Neural crest cell (in vitro differentiated cells): Measurements from ENCODE around the gene VEZF1. TPM values are rescaled to one million over a fixed set of nuclear protein-coding genes. Genes with fewer than 3 reads are reported as not detected.
A peak's percentile ranks its signal among the peaks of the same experiment; 100 is the strongest.

Source experiments
- DNase-seq: peaks from one replicate; pipeline ENCODE4 v3.0.0; 2021; ENCODE audit warnings: low read depth, mixed read lengths, low spot score
- H3K27ac Mint-ChIP-seq: one replicate; pipeline ENCODE4 v1.8.0; 2021; ENCODE audit warnings: mild to moderate bottlenecking, mixed read lengths; ENCODE audit not compliant: unreplicated experiment
- H3K27me3 Mint-ChIP-seq: 2 replicates; pipeline ENCODE4 v1.8.0; 2021; ENCODE audit warnings: low read depth, mild to moderate bottlenecking, mixed read lengths
- H3K36me3 Mint-ChIP-seq: 2 replicates; pipeline ENCODE4 v1.8.0; 2021; ENCODE audit warnings: low read depth, mild to moderate bottlenecking, mixed read lengths
- H3K4me1 Mint-ChIP-seq: 2 replicates; pipeline ENCODE4 v1.8.0; 2021; ENCODE audit warnings: mixed read lengths
- H3K4me3 Mint-ChIP-seq: one replicate; pipeline ENCODE4 v1.8.0; 2021; ENCODE audit warnings: mild to moderate bottlenecking, mixed read lengths
- H3K9me3 Mint-ChIP-seq: 2 replicates; pipeline ENCODE4 v1.8.0; 2021; ENCODE audit warnings: mixed read lengths
- total RNA-seq: library from RNA; stranded (reverse); gene quantifications from 2 replicates; pipeline ENCODE4 v1.2.1, GENCODE V29; 2021
- TF ChIP-seq, protein P1 (sequence below): fragments of 200-600 bp; sonication (generic); conservative IDR thresholded peaks from 2 replicates; pipeline ENCODE4 v1.5.0; 2021; ENCODE audit warnings: antibody characterized with exemption, mild to moderate bottlenecking

Gene VEZF1
- total RNA-seq, 1 donor from 2014 or later: 139 TPM

DNA sequence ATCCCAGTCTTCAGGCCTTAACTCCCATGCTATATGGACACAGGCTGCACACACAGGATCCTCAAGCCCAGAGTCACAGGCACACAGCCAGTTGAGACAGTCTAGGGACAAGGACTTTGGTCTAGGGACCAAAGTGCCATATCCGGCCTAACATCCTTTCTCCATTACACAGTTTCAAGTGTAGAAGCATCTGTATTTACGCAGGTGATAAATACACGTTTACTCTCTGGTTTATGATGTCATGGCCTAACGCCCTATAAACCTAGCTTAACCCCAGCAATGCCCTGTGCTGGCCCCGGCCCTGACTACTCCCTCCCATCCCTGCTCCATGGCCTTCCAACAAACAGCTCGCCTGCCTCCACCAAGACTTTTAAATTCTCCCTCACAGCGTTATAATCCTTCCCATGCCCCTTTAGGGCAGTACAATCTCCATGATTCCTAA lies 50.0 kb downstream of the VEZF1 start:
- Mint-ChIP-seq H3K4me1 (peaks cover 74% of the 10 kb centered on the region), H3K4me3 (peak overlapping the region; percentile 73), H3K27ac (peak overlapping the region; percentile 96), H3K9me3 (no peaks in the 10 kb centered on the region), H3K27me3 (peaks cover 4% of the 10 kb centered on the region), H3K36me3 (peaks cover 3% of the 10 kb centered on the region)
- TF ChIP-seq, protein P1, sequence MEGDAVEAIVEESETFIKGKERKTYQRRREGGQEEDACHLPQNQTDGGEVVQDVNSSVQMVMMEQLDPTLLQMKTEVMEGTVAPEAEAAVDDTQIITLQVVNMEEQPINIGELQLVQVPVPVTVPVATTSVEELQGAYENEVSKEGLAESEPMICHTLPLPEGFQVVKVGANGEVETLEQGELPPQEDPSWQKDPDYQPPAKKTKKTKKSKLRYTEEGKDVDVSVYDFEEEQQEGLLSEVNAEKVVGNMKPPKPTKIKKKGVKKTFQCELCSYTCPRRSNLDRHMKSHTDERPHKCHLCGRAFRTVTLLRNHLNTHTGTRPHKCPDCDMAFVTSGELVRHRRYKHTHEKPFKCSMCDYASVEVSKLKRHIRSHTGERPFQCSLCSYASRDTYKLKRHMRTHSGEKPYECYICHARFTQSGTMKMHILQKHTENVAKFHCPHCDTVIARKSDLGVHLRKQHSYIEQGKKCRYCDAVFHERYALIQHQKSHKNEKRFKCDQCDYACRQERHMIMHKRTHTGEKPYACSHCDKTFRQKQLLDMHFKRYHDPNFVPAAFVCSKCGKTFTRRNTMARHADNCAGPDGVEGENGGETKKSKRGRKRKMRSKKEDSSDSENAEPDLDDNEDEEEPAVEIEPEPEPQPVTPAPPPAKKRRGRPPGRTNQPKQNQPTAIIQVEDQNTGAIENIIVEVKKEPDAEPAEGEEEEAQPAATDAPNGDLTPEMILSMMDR: no peak
- DNase-seq: no peak

DNA sequence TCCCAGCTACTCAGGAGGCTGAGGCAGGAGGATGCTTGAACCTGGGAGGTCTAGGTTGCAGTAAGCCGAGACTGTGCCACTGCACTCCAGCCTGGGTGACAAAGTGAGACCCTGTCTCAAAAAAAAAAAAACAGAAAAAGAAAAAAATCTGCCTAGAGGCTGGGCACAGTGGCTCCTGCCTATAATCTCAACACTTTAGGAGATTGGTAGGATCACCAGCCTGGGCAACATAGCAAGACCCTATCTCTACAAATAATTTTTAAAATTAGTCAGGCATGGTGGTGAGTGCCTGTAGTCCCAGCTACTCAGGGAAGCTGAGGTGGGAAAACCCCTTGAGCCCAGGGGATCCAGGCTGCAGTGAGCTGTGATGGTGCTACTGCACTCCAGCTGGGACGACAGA lies 50.6 kb downstream of the VEZF1 start:
- TF ChIP-seq, protein P1: no peak
- Mint-ChIP-seq H3K27me3 (peaks cover 4% of the 10 kb centered on the region), H3K4me3 (no peak overlapping the region), H3K4me1 (peaks cover 75% of the 10 kb centered on the region), H3K9me3 (no peaks in the 10 kb centered on the region), H3K36me3 (peaks cover 3% of the 10 kb centered on the region), H3K27ac (no peak overlapping the region)
- no peak for DNase-seq

DNA sequence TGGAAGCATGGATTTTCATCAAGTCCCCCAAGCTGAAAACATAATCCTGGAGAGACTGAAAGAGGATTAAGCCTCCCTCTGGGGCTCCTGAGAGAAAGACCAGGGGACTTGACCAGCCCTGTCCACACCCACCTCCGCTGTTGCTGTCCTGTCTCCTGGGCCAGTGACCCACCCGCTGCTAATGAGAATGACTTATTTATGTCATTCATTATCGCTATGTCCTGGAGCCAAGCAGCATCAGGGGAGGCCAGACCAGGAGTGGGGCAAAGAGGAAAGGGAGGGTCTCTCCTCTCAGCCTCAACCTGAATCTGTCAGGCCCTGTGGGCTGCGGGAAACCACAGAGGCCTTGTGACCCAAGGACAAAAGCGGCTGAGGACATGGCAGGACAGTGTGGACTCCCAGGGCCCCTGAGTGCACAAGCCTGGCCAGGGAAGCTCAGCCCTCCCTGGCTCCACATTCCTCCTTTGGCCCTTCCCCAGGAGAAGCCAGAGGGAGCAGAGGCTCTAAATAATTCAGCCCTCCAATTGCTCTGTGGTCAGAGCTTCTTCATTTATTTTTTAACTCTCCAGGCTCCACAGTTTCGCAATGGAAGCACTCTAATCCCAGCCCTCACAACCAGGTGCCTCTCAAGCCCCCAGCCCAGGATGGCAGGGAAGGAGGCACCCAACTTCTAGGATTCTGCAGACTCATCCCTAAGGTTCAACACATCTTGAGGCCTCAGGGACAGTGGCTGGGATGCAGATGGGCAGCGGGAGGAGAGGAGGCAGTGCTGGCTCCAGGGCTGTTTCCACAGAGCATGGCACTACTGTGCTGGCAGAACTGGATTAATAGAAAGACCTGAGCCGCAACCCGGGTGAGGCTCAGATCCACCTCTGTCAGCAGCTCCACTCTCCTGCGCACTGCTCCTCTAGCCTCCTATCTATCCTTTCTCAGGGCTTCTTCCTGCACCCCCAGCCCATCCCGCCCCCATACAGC lies 51.9 kb downstream of the VEZF1 start:
- DNase-seq: peak; percentile 61
- H3K27me3 Mint-ChIP-seq: peaks cover 4% of the 10 kb centered on the region
- H3K4me3 Mint-ChIP-seq: peak overlapping the region; percentile 87
- H3K36me3 Mint-ChIP-seq: peaks cover 3% of the 10 kb centered on the region
- H3K27ac Mint-ChIP-seq: peak overlapping the region; percentile 99
- H3K9me3 Mint-ChIP-seq: no peaks in the 10 kb centered on the region
- TF ChIP-seq, protein P1: no peak
- peaks cover 73% of the 10 kb centered on the region for H3K4me1 Mint-ChIP-seq

DNA sequence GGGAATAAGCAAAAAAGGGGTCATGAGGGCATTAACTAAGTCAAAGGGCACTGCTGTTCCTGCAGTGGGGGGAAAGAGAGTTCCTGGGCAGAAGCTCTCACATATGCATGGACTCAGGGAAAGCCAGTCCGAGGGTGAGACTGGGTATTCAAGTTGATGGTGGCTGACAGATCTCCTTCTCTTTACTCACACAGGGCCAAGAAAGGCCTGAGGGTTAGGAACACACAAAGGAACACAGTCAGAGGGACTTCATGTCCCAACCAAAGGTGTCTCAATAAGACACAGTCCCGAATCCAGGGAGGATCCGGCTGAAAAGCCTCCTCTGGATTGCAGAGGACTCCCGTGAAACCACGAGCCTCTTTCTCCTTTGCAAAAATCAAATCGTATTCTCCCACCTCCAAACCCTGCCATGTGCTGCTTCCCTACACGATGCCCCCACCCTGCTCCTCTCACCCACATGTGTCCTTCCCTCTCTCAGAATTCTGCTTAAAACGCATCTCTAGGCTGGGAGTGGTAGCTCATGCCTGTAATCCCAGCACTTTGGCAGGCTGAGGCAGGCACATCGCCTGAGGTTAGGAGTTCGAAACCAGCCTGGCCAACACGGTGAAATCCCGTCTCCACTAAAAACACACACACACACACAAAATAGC lies 56.4 kb downstream of the VEZF1 start:
- H3K36me3 Mint-ChIP-seq: no peaks in the 10 kb centered on the region
- H3K27me3 Mint-ChIP-seq: peaks cover 4% of the 10 kb centered on the region
- DNase-seq: no peak
- peak overlapping the region; percentile 98 for H3K27ac Mint-ChIP-seq
- H3K4me1 Mint-ChIP-seq: peaks cover 89% of the 10 kb centered on the region
- peak overlapping the region; percentile 65 for H3K4me3 Mint-ChIP-seq
- TF ChIP-seq, protein P1: no peak
- no peaks in the 10 kb centered on the region for H3K9me3 Mint-ChIP-seq

DNA sequence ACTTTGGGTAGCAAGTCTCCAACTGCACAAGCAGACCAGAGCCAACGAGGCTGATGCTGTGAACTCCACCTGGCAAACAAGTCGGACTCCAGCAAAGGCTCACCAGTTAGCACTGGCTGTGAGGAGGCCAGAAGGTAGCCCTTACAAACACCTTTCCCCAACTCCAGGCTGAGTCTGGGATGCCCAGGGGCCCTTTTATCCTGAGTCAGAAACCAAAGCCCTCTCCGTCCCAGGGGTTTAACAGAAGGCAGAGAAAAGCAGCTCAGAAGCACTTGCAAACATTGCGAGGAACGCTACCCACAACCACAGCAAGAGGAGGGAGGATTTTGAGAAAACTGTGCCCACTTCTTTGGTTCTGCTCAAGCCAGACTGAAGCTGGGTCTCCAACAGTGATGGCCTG lies 57.8 kb downstream of the VEZF1 start:
- Mint-ChIP-seq H3K27me3 (peaks cover 3% of the 10 kb centered on the region), H3K27ac (peak overlapping the region; percentile 98), H3K36me3 (no peaks in the 10 kb centered on the region), H3K9me3 (no peaks in the 10 kb centered on the region), H3K4me1 (peaks cover 88% of the 10 kb centered on the region), H3K4me3 (peak overlapping the region; percentile 35)
- no peak for DNase-seq
- TF ChIP-seq, protein P1: no peak
